Activated effector memory CD4-positive, alpha-beta T cell treated with anti-CD3 and anti-CD28 coated beads, Interleukin-2, amount 50 U/mL, for 16 hours (primary cell): ENCODE data around the gene PTP4A2.

Experiments
- DNase-seq: peaks from one replicate; pipeline ENCODE4 v3.0.0-alpha.2; 2020

Gene PTP4A2

DNA sequence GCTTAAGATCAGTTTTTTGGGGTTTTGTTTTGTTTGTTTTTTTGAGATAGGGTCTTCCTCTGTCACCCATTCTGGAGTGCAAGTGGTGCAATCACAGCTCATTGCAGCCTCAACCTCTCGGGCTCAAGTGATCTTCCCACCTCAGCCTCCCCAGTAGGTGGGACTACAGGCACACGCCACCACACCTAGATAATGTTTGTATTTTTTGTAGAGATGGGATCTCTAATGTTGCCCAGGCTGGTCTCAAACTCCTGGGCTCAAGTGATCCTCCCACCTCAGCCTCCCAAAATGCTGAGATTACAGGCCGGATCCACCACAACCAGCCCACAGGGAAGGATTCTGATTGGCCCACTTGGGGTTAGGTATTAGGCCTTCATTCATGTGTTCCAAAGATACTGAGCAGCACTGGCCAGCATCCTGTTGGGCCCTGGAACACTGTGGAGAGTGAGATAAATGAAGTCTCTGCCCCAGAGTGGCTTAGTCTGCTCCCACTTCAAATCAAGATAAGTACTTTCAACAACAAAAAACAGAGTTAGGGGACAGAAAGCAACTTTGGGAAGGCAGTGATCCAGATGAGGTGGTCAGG, 54.7 kb downstream of the PTP4A2 start:
- no peak for DNase-seq

- DNase-seq = no peak
Observed at GRCh38 chr1:31881688-31882000, 56.5 kb downstream of the PTP4A2 start.

DNA sequence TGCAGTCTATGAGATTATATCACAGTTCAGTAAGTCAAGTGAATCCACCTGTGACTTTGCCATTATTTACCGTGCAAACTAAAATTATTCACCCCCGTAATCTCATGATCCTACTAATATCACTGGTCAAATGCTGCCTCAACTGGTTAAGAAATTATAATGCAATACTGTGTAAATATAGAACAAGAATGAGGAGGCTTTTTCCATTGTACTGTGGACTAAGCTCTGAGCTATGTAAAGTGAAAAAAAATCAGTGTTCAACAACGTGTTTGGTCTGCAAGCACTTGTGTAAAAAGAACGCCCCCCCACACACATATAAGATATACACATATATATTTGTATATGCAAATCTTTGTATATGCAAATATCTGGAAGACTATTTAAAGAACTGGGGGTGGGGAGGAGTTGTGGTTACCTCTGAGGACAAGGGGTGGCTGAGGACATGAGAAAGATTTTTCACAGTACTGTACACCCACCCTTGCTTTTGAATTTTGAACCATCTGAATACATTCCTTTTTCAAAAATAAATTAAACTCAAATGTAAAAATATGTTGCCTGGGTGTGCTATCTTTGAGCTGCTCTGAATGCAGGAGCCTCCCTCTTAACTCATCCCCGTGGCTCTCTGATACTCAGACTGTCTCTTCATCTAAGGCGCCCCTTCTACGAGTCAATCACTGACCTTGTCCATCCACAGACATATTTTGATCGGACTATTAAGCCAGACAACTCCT, 57.0 kb downstream of the PTP4A2 start:
- no peak for DNase-seq

GRCh38 chr1:31879981-31880608, 58.1 kb downstream of the PTP4A2 start:
- no peak for DNase-seq

GRCh38 chr1:31878058-31878457, 60.1 kb downstream of the PTP4A2 start:
- no peak for DNase-seq

- no peak for DNase-seq
Observed at GRCh38 chr1:31877544-31877943, 60.6 kb downstream of the PTP4A2 start.

- no peak for DNase-seq
Observed at GRCh38 chr1:31875636-31876236, 62.4 kb downstream of the PTP4A2 start.

DNA sequence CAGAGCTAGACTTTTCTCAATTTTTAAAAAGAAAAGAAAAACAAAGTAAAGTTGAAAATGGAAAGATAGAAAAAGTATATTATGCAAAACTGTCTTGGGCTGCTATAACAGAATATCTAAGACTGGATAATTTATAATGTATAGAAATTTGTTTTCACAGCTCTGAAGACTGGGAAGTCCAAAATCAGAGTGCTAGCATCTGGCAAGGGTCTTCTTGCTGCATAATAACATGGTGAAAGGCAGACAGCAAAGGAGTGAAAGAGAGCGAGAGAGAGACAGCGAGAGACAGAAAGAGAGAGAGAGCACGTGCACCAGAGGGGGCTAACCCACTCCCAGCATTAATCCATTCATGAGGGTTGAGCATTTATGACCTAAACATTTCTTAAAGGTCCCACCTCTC, 63.2 kb downstream of the PTP4A2 start:
- no peak for DNase-seq

DNA sequence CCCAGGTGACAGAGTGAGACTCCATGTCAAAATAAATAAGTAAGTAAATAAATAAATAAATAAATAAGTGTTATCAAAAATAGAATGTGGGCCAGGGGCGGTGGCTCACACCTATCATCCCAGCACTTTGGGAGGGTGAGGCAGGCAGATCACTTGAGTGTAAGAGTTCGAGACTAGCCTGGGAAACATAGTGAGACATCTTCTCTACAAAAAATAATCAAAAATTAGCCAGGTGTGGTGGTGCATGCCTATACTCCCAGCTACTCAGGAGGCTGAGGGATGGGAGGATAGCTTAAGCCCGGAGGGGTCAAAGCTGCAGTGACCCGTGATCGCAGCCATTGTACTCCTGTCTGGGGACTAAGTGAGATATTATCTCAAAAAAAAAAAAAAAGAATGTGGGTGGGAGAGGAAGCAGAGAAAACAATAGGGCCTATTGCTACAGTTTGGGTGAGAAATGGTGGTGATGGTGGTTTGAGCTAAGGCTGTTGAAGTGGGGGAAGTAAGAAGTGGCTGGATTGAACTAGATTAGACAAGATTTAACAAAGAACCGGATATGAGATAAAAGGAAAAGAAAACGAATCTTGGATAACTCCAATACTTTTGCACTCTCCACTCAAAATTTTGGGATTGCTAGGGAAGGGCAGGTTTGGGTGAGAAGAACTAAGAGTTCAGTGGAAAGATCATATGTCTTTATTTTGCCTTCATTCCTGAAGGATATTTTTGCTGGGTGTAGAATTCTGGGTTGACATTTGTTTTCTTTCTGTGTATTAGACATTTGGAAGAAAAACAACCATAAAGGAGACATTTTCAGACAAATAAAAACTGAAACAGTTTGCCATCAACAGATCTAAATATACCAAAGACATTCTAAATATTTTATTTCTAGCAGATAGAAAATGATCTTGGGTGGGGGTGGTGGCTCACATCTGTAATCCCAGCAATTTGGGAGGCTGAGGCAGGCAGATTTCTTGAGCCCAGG, 65.2 kb downstream of the PTP4A2 start:
- DNase-seq = no peak

DNA sequence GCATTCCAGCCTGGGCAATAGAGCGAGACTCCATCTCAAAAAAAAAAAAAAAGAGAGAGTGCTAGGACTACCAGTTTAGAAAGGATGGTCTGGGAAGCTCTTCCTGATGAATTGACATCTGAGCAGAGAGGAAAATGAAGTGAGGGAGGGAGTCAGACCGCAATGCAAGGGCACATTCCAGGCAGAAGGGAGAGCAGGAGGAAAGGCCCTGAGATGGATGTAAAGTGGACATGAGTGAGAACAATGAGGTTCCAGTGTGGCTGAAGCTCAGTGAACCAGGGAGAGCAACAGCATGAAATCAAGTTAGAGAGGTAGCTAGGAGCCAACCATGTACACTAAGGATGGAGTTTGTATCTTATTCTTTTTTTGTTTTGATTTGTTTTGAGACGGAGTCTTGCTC, 66.5 kb downstream of the PTP4A2 start:
- no peak for DNase-seq

GRCh38 chr1:31870086-31870736, 68.0 kb downstream of the PTP4A2 start:
- no peak for DNase-seq

DNA sequence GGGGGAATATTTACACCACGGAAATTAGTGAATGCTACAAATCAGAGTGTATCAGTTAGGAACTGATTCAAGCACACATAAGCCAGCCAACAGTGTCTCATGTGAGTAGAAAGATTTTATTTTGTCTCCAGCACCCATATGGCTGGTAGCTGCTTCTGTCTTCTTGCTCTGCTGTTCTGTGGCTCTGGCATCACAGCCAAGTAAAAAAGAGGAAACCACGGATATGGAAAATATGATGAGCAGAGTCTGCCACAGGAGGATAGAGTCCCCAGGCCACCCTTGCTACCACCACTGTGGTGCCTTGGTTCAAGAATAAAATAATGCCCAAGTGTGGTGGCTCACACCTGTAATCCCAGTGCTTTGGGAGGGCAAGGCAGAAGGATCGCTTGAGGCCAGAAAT, 68.7 kb downstream of the PTP4A2 start:
- DNase-seq = no peak

DNA sequence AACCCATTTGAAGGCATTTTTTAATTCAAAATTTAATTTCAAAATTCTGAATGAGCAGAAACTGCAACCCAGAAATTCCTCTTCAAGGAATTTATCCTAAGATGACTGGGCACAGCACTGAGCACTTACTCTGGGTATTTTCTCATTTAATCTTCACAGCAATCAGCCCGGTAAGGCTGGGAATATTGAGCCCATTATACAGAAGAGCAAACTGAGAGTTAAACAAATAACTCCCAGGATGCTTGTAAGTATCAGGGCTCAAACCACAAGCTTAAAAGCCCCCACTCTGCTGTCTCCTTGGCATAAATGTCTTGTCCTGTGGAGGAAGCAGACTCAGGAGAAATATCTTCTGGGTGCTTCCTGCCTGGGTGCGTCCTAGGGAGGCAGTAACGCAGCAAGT, 69.3 kb downstream of the PTP4A2 start:
- no peak for DNase-seq

DNA sequence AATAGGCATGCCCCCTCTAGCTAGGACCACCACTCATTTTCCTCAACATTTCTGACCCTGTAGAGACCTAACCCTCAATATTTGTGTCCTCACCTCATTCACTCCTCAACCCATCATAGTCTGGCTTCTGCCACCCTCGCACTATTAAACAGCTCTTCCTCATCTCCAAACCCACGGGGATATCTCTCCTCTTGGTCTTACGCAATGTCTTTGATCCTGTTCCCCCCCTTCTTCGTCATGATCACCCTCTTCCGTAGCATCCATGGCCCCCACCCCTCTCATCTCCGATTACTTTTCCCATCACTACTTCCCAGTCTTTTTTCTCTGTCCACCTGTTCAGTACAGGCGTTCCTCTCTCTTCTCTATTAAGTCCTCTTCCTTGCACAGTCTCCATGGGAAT, 70.6 kb downstream of the PTP4A2 start:
- DNase-seq = no peak

DNA sequence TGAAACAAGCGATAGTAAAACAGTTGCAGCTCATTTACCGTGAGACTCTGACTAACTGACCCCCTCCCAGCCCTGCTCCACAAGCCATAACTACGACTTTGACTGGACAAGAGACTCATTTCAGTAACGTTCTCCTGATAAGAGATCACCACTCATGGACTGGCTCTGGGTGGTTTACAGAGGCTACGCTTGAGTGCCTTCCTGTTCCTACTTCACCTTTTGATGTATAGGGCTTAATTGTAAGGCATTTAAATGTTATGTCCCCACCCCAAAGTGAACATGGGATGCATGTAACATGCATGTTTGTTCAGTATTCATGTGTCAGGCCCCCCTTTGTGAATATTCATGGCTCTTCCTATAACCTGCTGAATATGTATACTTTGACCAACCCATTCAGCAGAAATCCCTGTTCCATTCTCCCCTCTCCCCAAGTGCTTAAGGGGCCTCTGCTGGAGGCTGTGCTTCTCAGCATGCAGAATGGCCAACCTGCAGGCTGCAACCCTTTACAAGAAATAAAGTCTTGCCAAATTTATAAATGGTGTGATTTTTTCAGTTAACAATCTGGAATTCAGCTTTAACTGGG, 71.6 kb downstream of the PTP4A2 start:
- no peak for DNase-seq

DNA sequence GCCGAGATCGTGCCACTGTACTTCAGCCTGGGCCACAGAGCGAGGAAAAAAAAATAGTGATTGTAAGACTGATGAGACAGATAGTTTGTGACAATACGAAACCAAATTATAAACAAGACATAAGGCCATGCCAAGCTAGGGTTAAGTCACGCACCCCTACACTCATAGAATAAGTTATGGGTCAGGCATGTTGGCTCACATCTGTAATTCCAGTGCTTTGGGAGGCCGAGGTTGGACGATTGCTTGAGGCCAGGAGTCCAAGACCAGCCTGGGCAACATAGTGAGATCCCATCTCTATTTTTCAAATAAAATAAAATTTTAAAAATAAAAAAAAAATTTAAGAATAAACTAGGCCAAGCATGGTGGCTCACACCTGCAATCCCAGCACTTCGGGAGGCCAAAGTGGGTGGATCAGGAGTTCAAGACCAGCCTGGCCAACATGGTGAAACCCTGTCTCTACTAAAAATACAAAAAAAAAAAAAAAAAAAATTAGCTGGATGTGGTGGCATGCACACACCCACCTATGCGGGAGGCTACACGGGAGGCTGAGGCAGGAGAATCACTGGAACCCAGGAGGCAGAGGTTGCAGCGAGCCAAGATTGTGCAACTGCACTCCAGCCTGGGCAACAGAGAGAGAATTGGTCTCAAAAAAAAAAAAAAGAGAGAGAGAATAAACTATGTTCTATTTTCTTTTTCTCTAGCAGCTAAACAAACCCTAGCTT, 72.3 kb downstream of the PTP4A2 start:
- no peak for DNase-seq

GRCh38 chr1:31862071-31862470, 76.1 kb downstream of the PTP4A2 start:
- no peak for DNase-seq

DNA sequence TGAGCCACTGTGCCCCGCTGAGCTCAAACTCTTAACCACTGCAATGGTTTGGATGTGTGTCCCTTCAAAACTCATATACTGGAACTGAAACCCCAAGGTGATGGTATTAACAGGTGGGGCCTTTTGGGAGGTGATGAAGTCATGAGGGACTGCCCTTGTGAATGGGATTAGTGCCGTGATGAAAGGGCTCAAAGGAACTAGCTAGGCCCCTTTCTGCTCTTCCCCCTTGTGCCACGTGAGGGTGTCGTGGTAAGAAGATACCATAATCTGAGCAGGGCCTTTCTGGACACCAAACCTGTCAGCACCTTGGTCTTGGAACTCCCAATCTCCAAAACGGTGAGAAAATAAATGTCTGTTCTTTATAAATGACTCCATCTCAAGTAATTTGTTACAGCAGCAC, 76.8 kb downstream of the PTP4A2 start:
- no peak for DNase-seq

DNA sequence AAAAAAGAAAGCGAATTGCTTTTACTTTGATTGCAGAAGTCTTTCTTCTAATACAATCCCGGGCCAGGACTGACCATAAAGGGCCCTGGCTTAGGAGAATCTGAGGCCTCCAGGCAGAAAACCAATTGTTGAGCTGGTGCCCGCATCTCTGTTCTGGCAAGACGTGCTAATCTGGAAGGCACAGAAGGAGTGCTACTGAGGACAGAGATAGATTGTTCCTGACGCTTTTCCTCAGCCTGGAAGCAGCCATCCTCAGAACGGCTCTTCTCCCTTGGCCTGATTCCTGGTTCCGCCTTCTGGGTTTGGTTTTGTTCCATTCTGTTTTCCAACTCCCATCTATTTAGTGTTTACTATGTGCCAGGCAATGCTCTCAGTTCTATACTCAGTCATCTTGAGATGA, 77.6 kb downstream of the PTP4A2 start:
- no peak for DNase-seq

- DNase-seq = no peak
Observed at GRCh38 chr1:31859719-31860118, 78.4 kb downstream of the PTP4A2 start.

DNA sequence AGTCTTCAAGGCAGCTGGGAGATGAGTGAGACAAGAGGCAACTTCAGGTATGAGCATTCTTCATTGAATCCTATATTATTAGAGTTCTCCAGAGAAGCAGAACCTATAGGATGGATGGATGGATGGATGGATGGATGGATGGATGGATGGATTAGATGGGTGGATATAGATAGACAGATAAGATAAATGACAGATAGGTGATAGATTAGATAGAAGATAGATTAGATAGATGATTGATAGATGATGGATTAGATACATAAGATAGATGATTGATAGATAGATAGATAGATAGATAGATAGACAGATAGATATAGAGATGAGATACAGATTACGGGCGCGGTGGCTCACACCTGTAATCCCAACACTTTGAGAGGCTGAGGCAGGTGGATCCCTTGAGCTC, 79.1 kb downstream of the PTP4A2 start:
- DNase-seq = no peak
